Urothelium cell line (cell line): ENCODE measurements around the gene AP2S1.
"Not testable (repeated sequence)": the region's sequence is repeated elsewhere in the genome, so short reads cannot be mapped to it uniquely, and the experiment has no call there.

Experiments used
- DNase-seq: peaks from one replicate; pipeline ENCODE4 v3.0.0; 2011; ENCODE audit warnings: low spot score, mixed read lengths
- FAIRE-seq: peaks from 2 replicates; lab custom pipeline; 2011; peaks lifted over from hg19 to GRCh38; lab: Jason Lieb, UNC

AP2S1 gene

GRCh38 chr19:46809534-46810272, 40.9 kb downstream of the AP2S1 start:
- DNase-seq (no peak), FAIRE-seq (peak; percentile 13)

DNA sequence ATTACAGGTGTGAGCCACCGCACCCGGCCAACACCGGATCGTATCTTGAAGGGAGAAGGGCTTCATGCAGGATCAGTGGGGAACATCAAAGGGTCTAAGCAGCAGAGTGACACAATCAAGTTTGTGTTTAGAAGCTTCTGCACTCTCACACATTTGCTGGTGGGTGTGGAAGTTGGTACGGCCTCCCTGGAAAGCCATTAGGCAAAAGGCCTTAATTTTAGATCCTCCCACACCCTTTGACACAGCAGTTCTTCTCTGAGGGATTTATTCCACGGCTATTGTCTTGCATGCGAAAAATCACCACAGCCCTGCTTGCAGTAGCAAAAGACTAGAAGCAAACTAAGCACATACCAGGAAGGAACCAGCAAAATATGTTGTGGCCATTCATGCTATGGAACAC, 44.0 kb downstream of the AP2S1 start:
- FAIRE-seq (no peak), DNase-seq (no peak)

GRCh38 chr19:46804432-46804831, 46.2 kb downstream of the AP2S1 start:
- FAIRE-seq, DNase-seq: not testable (repeated sequence)

GRCh38 chr19:46803555-46803954, 47.1 kb downstream of the AP2S1 start:
- DNase-seq (no peak), FAIRE-seq (no peak)

DNA sequence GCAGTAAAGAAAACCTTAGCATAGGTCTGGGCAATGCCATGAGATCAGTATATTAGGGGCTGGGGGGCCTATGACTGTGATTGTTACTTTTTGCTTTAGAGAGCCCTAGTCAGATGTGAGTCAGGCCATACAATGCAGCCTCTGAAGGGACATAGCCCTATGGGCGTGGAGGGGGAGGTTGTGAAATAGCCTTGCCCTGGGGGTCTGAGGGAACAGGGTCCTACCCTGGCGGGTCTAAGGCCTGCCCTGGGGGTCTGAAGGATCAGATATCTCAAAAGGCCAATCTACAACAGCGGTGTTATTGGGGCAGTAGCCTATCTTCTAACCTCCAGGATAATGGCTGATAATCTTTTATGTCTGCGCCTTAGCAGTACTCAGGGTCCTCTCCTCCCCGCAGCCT, 48.5 kb downstream of the AP2S1 start:
- no peak for DNase-seq
- FAIRE-seq: no peak

GRCh38 chr19:46798713-46799112, 51.9 kb downstream of the AP2S1 start:
- no peak for DNase-seq
- FAIRE-seq: no peak

GRCh38 chr19:46797881-46798280, 52.8 kb downstream of the AP2S1 start:
- FAIRE-seq (no peak), DNase-seq (no peak)

GRCh38 chr19:46791944-46792343, 58.7 kb downstream of the AP2S1 start:
- no peak for FAIRE-seq
- DNase-seq: no peak

- no peak for DNase-seq
These were observed 61.3 kb downstream of the AP2S1 start for GRCh38 chr19:46789371-46789770.

DNA sequence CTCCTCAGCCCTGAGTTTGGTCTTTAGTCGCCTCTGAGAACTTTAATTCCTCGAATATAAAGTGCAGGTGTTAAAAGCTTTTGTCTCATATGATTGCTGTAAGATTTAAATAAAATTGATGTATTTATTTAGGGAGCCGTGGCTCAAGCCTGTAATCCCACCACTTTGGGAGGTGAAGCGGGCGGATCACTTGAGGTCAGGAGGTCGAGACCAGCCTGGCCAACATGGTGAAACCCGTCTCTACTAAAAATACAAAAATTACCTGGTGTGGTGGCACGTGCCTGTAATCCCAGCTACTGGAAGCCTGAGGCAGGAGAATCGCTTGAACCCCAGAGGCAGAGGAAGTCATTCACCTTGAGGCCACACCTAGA, 61.7 kb downstream of the AP2S1 start:
- no peak for FAIRE-seq
- no peak for DNase-seq

More at GRCh38 chr19:46789371-46789770, 61.3 kb downstream of the AP2S1 start:
- FAIRE-seq: no peak

- DNase-seq: peak; percentile 98
- no peak for FAIRE-seq
These were observed 62.2 kb downstream of the AP2S1 start, which contains the start of gene SLC1A5 for GRCh38 chr19:46788262-46788967. TSS of gene SLC1A5 (minus strand) at chr19:46788594. CDS start at chr19:46787965, 629 bp downstream.
